G401 (cell line): Measurements from ENCODE around the gene AKR7A3. TPM values are rescaled to one million over a fixed set of nuclear protein-coding genes. Genes with fewer than 3 reads are reported as not detected.

Experiments
- total RNA-seq: library from RNA; depleted of rRNA; stranded (reverse); fragments of >200 nt; shearing (Covaris generic); gene quantifications from 2 replicates; pipeline ENCODE4 v1.2.3, GENCODE V29; 2014; rRNA removed

Gene AKR7A3
- total RNA-seq, 1 experiment from 2014 or later, result not detected

Other genes with a start within 250 kb of the AKR7A3 start
- 66.0 and 74.7 TPM in 2 replicates for gene UBR4, start 78.5 kb downstream of the AKR7A3 start, total RNA-seq
- gene EMC1, start 37.2 kb downstream of the AKR7A3 start, total RNA-seq, result 63.9 and 65.0 TPM in 2 replicates
- gene MRTO4, start 37.0 kb downstream of the AKR7A3 start, total RNA-seq, result 100 and 101 TPM in 2 replicates
- 140 and 142 TPM in 2 replicates for gene AKR7A2, start 23.4 kb upstream of the AKR7A3 start, total RNA-seq
- gene SLC66A1, start 23.6 kb upstream of the AKR7A3 start, total RNA-seq, result 49.6 and 55.1 TPM in 2 replicates
- 342 and 345 TPM in 2 replicates for gene CAPZB, start 196.8 kb upstream of the AKR7A3 start, total RNA-seq